HG02884 (cell line): ENCODE results near the gene MAPK10.
"Not testable (repeated sequence)": the region's sequence is repeated elsewhere in the genome, so short reads cannot be mapped to it uniquely, and the experiment has no call there.

Experiments used
- ATAC-seq: cut with Tn5 transposase; IDR thresholded peaks from one replicate; pipeline ENCODE4 v1.9.1; 2021; ENCODE audit warnings: mild to moderate bottlenecking, moderate library complexity; ENCODE audit not compliant: unreplicated experiment

MAPK10 gene

GRCh38 chr4:86001591-86001990 is 358.3 kb downstream of the MAPK10 start:
- no peak for ATAC-seq

- no peak for ATAC-seq
These were observed 364.5 kb downstream of the MAPK10 start for GRCh38 chr4:85995361-85995760.

GRCh38 chr4:85994576-85994975 is 365.3 kb downstream of the MAPK10 start:
- no peak for ATAC-seq

GRCh38 chr4:85993641-85994040 is 366.2 kb downstream of the MAPK10 start:
- no peak for ATAC-seq

- no peak for ATAC-seq
These were observed 373.6 kb downstream of the MAPK10 start for GRCh38 chr4:85986266-85986665.

DNA sequence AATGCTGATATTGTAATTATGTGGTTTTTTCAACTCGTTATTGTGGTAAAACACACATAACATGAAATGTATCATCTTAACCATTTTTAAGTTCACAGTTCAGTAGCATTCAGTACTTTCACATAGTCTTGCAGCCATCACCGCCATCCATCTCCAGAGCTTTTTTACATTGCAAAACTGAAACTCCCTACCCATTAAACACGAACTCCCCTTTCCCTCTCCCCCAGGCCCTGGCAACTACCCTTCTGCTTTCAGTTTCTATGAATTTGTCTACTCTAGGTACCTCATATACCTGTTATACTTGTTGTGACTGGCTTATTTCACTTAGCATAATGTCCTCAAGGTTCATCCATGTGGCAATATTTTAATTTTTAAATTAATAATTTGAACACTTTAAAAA is 380.6 kb downstream of the MAPK10 start:
- peak; percentile 88 for ATAC-seq

- ATAC-seq, result no peak
These were observed 389.3 kb downstream of the MAPK10 start for GRCh38 chr4:85970535-85970934.

DNA sequence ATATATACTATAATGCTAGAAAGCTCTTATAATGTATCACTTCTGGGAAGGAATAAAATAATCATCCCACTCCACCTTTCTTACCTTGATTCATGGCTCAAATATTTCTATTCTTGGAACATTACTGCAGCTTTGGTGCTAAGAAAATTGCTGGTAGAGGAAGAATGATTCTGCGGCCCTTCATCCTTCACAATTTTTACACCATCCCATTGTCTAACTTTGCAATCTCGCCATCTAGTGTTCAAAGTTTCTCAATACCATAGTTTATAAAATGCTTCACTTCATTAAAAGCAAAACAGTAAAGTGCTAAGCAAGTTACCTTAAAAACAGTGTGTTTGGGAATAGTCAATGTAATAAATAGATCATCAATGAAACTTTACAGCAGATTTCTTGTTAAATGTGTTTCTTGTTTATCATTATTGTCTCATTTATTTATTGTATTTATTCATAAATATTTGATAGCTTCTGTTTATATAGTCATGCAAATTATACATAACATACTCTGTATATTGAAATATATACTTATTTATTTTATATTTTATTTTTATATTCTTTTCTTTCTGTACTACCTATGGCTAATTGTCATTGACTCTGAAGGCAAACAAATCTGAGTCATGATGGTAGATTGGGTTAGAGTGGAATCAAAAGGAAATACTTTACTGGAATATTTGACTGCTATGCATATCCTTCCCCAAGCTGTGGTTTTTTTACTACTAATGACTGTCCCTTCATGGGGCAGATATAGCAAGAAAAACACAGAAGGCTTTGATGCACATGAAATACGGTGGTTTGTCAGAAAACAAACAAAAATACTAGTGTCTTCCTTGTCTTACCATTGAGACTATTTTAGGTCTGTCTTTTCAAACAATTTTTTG is 390.7 kb downstream of the MAPK10 start:
- peak; percentile 64 for ATAC-seq

DNA sequence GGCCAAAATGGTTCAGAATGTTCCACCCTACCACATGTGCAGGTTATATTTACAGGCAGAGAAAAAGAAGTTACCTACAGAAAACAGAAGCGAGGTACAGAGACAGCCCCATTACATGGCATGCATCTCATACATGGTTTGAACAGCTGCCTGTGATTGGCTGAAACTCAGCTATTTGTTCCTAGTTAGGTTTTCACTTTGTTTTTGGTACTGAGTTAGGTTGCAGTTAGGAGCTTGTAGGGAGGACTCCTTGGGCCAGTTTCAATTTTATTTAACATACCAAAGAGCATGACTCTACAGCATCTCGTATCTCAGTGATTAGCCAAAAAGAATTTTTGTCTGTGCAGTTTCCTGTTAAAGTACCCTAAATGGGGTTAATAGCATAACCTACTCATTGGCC is 392.0 kb downstream of the MAPK10 start:
- ATAC-seq, result no peak

GRCh38 chr4:85966373-85966772 is 393.5 kb downstream of the MAPK10 start:
- no peak for ATAC-seq

GRCh38 chr4:85965529-85965928 is 394.3 kb downstream of the MAPK10 start:
- ATAC-seq, result no peak

GRCh38 chr4:85965017-85965416 is 394.8 kb downstream of the MAPK10 start:
- not testable (repeated sequence) for ATAC-seq

GRCh38 chr4:85964298-85964697 is 395.6 kb downstream of the MAPK10 start:
- ATAC-seq, result no peak

DNA sequence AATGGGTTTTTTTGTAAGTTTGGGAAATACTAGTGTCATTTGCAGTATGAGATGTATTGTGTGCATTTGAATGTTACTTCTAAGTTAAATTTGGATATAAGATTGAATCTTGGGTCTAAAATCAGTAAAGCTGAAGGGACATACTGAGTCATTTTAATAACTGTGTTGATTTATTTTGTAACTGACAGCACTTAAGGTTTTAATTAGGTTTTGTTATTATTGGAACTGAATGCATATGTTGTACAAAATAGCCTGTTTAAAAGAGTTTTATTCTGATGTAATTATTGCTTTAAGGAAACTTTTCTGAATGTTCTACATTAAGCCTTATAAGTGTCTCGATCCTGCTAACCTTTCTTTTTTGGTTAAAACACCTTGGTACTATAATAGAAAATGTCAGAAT is 396.6 kb downstream of the MAPK10 start:
- no peak for ATAC-seq

GRCh38 chr4:85961887-85962286 is 398.0 kb downstream of the MAPK10 start:
- no peak for ATAC-seq

DNA sequence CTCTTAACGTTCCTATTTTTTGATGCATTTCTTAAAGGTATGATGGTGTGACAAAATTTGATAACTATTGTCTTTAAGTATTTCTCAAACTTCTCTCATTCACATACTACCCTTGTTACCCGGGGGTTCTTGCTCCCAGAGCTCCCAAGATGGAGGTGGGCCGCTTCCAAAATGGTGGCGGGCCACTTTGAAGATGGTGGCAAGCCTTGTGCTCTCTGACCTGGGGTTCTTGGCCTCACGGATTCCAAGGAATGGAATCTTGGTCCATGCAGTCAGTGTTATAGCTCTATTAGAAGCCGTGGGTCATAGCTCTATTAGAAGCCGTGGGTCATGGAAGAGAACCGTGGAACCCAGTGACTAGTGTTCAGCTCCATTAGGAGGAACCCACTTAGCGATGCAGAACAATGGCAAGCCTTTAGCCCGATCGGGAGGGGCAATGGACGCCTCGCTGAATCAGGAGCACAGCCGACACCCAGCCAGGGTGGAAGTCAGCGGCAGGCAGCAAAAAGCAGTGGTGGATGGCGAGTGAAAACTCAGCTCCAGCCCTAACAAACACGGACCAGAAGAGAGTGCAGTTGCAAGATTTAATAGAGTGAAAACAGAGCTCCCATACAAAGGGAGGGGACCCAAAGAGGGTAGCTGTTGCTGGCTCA is 403.4 kb downstream of the MAPK10 start:
- ATAC-seq, result no peak

GRCh38 chr4:85955620-85956292 is 404.1 kb downstream of the MAPK10 start:
- ATAC-seq, result no peak

DNA sequence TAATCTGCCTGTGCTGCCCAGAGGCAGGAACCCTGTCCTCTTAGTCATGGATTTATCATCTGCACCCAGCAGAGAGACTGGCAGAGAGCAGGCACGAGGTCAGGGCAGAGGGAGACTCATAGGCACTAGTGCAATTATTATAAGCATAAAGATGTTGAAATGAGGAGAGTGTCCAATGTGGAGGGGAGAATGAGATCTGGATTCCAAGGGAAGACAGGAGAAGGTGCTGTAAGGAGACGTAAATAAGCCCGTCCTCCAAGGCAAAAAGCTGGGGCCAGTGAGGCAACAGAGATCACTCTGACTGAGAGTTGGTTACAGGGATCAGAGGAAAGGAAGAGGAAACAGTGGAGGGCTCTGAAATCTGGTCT is 406.2 kb downstream of the MAPK10 start:
- no peak for ATAC-seq

DNA sequence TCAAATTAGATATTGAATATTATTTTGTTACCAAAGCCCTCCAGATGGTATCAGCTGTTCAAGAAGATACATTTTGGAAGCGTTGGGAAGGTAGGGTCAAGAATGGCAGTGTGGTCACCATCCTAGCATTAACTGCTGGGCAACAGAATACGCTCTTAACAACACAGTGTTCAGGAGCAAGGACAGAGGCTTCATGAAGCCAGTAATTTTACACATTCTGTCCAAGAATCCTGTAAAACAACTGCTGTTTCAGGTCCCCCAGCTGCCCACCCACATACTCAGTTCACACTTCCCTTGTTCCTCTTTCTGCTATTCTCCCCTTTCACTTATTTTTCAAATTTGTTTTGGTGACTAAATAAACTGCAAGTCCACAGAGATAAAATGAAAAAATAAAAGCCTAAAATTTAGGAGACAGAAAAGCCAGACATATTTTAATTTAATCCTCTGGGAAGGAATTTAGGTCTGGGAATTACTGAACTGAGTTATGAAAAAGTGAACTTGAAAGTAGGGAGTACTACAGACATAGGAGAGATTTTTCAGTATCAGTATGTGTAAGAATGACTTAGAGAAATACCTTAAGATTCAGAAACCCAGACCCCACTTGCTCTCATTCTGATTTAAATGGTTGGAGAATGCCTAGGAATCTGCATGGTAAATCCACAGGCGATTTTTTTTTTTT is 406.7 kb downstream of the MAPK10 start:
- ATAC-seq, result peak; percentile 71

- no peak for ATAC-seq
These were observed 407.3 kb downstream of the MAPK10 start for GRCh38 chr4:85952528-85952927.

GRCh38 chr4:85951099-85951498 is 408.8 kb downstream of the MAPK10 start:
- no peak for ATAC-seq
